Measurements from ENCODE around the gene SDK1. TPM values are rescaled to one million over a fixed set of nuclear protein-coding genes. Genes with fewer than 3 reads are reported as not detected.

The SDK1 gene
- total RNA-seq, 6 experiments from 2014 or later: not detected

- DNase-seq: no peak
Measured at GRCh38 chr7:3683546-3684539, 382.8 kb downstream of the SDK1 start.

GRCh38 chr7:3688071-3688470, 387.0 kb downstream of the SDK1 start:
- Mint-ChIP-seq H3K4me1 (ENCODE audit: low read depth) (no peaks in the 10 kb centered on the region), H3K9me3 (peaks cover 37% of the 10 kb centered on the region), H3K27ac (no peak overlapping the region), H3K4me3 (no peak overlapping the region), H3K27me3 (ENCODE audit: insufficient read depth) (no peaks in the 10 kb centered on the region), H3K36me3 (ENCODE audit: low read depth) (no peaks in the 10 kb centered on the region)
- TF ChIP-seq CTCF (IDR thresholded peaks at IDR 0.05): no peak
- DNase-seq: no peak

More at GRCh38 chr7:3683546-3684539, 382.8 kb downstream of the SDK1 start:
- Mint-ChIP-seq H3K27ac (no peak overlapping the region), H3K36me3 (ENCODE audit: low read depth) (no peaks in the 10 kb centered on the region), H3K27me3 (ENCODE audit: insufficient read depth) (no peaks in the 10 kb centered on the region), H3K4me1 (ENCODE audit: low read depth) (no peaks in the 10 kb centered on the region), H3K9me3 (peaks cover 49% of the 10 kb centered on the region), H3K4me3 (no peak overlapping the region)
- no peak for TF ChIP-seq CTCF (IDR thresholded peaks at IDR 0.05)

GRCh38 chr7:3688842-3689241, 387.8 kb downstream of the SDK1 start:
- Mint-ChIP-seq H3K4me3 (no peak overlapping the region), H3K36me3 (ENCODE audit: low read depth) (no peaks in the 10 kb centered on the region), H3K4me1 (ENCODE audit: low read depth) (no peaks in the 10 kb centered on the region), H3K27ac (no peak overlapping the region), H3K27me3 (ENCODE audit: insufficient read depth) (no peaks in the 10 kb centered on the region), H3K9me3 (peaks cover 42% of the 10 kb centered on the region)
- no peak for TF ChIP-seq CTCF (IDR thresholded peaks at IDR 0.05)
- no peak for DNase-seq

GRCh38 chr7:3691478-3692158, 390.6 kb downstream of the SDK1 start:
- Mint-ChIP-seq H3K4me1 (ENCODE audit: low read depth) (no peaks in the 10 kb centered on the region), H3K36me3 (ENCODE audit: low read depth) (no peaks in the 10 kb centered on the region), H3K4me3 (no peak overlapping the region), H3K27me3 (ENCODE audit: insufficient read depth) (no peaks in the 10 kb centered on the region), H3K27ac (no peak overlapping the region), H3K9me3 (peaks cover 48% of the 10 kb centered on the region)
- no peak for DNase-seq
- no peak for TF ChIP-seq CTCF (IDR thresholded peaks at IDR 0.05)

- no peak for DNase-seq
- peaks cover 62% of the 10 kb centered on the region for H3K9me3 Mint-ChIP-seq
- no peaks in the 10 kb centered on the region for H3K36me3 Mint-ChIP-seq (ENCODE audit: low read depth)
- no peak overlapping the region for H3K27ac Mint-ChIP-seq
- no peak overlapping the region for H3K4me3 Mint-ChIP-seq
- H3K27me3 Mint-ChIP-seq (ENCODE audit: insufficient read depth): no peaks in the 10 kb centered on the region
- no peak for TF ChIP-seq CTCF (IDR thresholded peaks at IDR 0.05)
- H3K4me1 Mint-ChIP-seq (ENCODE audit: low read depth): no peaks in the 10 kb centered on the region
Measured at GRCh38 chr7:3695602-3696001, 394.6 kb downstream of the SDK1 start.
